ENCODE data around the gene UBL4B.

GRCh38 chr1:110063781-110064180, 48.5 kb upstream of the UBL4B start:
- TF ChIP-seq CTCF (optimal IDR thresholded peaks at IDR 0.05 in 1 of 3, IDR thresholded peaks at IDR 0.05 in 1 of 3, conservative IDR thresholded peaks at IDR 0.05 in 1 of 3; ENCODE audit: extremely low read depth in 1 of 3, insufficient read depth in 2 of 3, low read length in 3 of 3): no peak
- no peak for TF ChIP-seq EZH2 (IDR thresholded peaks at IDR 0.05; ENCODE audit: low read length)

Data from keratinocyte (primary cell).